IMR-90 (cell line): Measurements from ENCODE around the gene NAV2. TPM values are rescaled to one million over a fixed set of nuclear protein-coding genes. Genes with fewer than 3 reads are reported as not detected.
A peak's percentile ranks its signal among the peaks of the same experiment; 100 is the strongest.

Experiments
- ATAC-seq: fragments of 200-7000 bp; cut with Tn5 transposase; 2 replicates; pipeline ENCODE4 v1.9.1; 2020; ENCODE audit warnings: low read depth, mild to moderate bottlenecking, moderate library complexity
- BruUV-seq: library from RNA; stranded (reverse); fragments of 400-500 nt; replicated peaks from 2 replicates; lab custom pipeline; 2021; lab: Mats Ljungman, UMichigan
- CTCF ChIA-PET: fragments of 300-600 bp; formaldehyde crosslinking; extraction: SDS; loops from one replicate; lab custom pipeline; 2021; ENCODE audit warnings: antibody characterized with exemption; lab: Yijun Ruan, JAX
- POLR2A ChIA-PET: fragments of 300-600 bp; sonication (Branson Sonifier 250); formaldehyde crosslinking; loops from one replicate; lab custom pipeline; 2022; ENCODE audit warnings: antibody characterized with exemption; ENCODE audit not compliant: unreplicated experiment; lab: Charles Lee
- DNase-seq: peaks from one replicate; pipeline ENCODE4 v3.0.0; 2013
- H2AFZ ChIP-seq: replicated peaks from 2 replicates; pipeline ENCODE3; 2013; ENCODE audit warnings: low read length, mild to moderate bottlenecking; ENCODE audit not compliant: poor library complexity
- H2AK5ac ChIP-seq: 2 replicates; pipeline ENCODE4 v1.6.1; 2013; ENCODE audit warnings: low read depth, low read length, inconsistent platforms
- H2AK9ac ChIP-seq: replicated peaks from 2 replicates; pipeline ENCODE3; 2013; ENCODE audit warnings: mild to moderate bottlenecking, low read depth, low read length, moderate library complexity; ENCODE audit not compliant: poor library complexity
- H2BK120ac ChIP-seq: 2 replicates; pipeline ENCODE4 v1.6.1; 2013; ENCODE audit warnings: low read depth, low read length, inconsistent platforms
- H2BK15ac ChIP-seq: 3 replicates; pipeline ENCODE4 v1.6.1; 2013; ENCODE audit warnings: low read depth, low read length, inconsistent platforms
- H2BK20ac ChIP-seq: 2 replicates; pipeline ENCODE4 v1.6.1; 2013; ENCODE audit warnings: low read depth, mild to moderate bottlenecking, inconsistent platforms, low read length, moderate library complexity
- H2BK5ac ChIP-seq: 2 replicates; pipeline ENCODE4 v1.6.1; 2013; ENCODE audit warnings: mild to moderate bottlenecking, low read depth, low read length, inconsistent platforms; ENCODE audit not compliant: poor library complexity, severe bottlenecking
- H3K14ac ChIP-seq: replicated peaks from 2 replicates; pipeline ENCODE4 v1.6.1; 2013; ENCODE audit warnings: low read depth, low read length, inconsistent platforms
- H3K18ac ChIP-seq: 2 replicates; pipeline ENCODE4 v1.6.1; 2013; ENCODE audit warnings: low read depth, low read length, control low read depth
- H3K23ac ChIP-seq: 2 replicates; pipeline ENCODE4 v1.6.1; 2013; ENCODE audit warnings: low read depth, low read length, inconsistent platforms
- H3K27ac ChIP-seq: 2 replicates; pipeline ENCODE4 v1.5.1; 2013; ENCODE audit warnings: mild to moderate bottlenecking, control low read depth, low read length; ENCODE audit not compliant: insufficient read depth
- H3K27me3 ChIP-seq: 2 replicates; pipeline ENCODE4 v1.6.1; 2013; ENCODE audit warnings: low read length; ENCODE audit not compliant: control insufficient read depth, insufficient read depth
- H3K36me3 ChIP-seq: 2 replicates; pipeline ENCODE4 v1.6.1; 2013; ENCODE audit warnings: low read length, mixed read lengths; ENCODE audit not compliant: control insufficient read depth, insufficient read depth
- H3K4ac ChIP-seq: 2 replicates; pipeline ENCODE4 v1.6.1; 2013; ENCODE audit warnings: low read depth, low read length, inconsistent platforms
- H3K4me1 ChIP-seq: 2 replicates; pipeline ENCODE4 v1.6.1; 2013; ENCODE audit warnings: low read length, mixed read lengths; ENCODE audit not compliant: control insufficient read depth, insufficient read depth
- H3K4me2 ChIP-seq: 2 replicates; pipeline ENCODE4 v1.6.1; 2013; ENCODE audit warnings: low read depth, mild to moderate bottlenecking, control low read depth, low read length, moderate library complexity
- H3K4me3 ChIP-seq: 2 replicates; pipeline ENCODE4 v1.5.1; 2013; ENCODE audit warnings: low read depth, mild to moderate bottlenecking, control low read depth, low read length, moderate library complexity; ENCODE audit not compliant: insufficient read depth
- H3K56ac ChIP-seq: 2 replicates; pipeline ENCODE4 v1.6.1; 2013; ENCODE audit warnings: low read length, inconsistent platforms; ENCODE audit not compliant: insufficient read depth; ENCODE audit errors: extremely low read depth
- H3K79me1 ChIP-seq, 2 experiments: 2 replicates each; pipeline ENCODE4 v1.6.1; 2013; ENCODE audit warnings: low read length in 2 of 2, inconsistent platforms in 1 of 2, low read depth in 1 of 2
- H3K9ac ChIP-seq: 2 replicates; pipeline ENCODE4 v1.6.1; 2013; ENCODE audit warnings: low read depth, low read length, control low read depth
- H3K9me1 ChIP-seq: 2 replicates; pipeline ENCODE4 v1.6.1; 2013; ENCODE audit warnings: low read length, inconsistent platforms; ENCODE audit not compliant: insufficient read depth
- H3K9me3 ChIP-seq: 2 replicates; pipeline ENCODE4 v1.6.1; 2013; ENCODE audit warnings: low read length; ENCODE audit not compliant: control insufficient read depth, insufficient read depth
- H4K20me1 ChIP-seq: 2 replicates; pipeline ENCODE4 v1.6.1; 2013; ENCODE audit warnings: low read length, inconsistent platforms; ENCODE audit not compliant: insufficient read depth
- H4K5ac ChIP-seq: 2 replicates; pipeline ENCODE4 v1.6.1; 2013; ENCODE audit warnings: mild to moderate bottlenecking, low read depth, low read length, control low read depth
- H4K8ac ChIP-seq, 2 experiments: 2 replicates each; pipeline ENCODE4 v1.6.1; 2013; ENCODE audit warnings: low read depth in 2 of 2, low read length in 2 of 2, control low read depth in 1 of 2, inconsistent platforms in 1 of 2
- H4K91ac ChIP-seq: 2 replicates; pipeline ENCODE4 v1.6.1; 2013; ENCODE audit warnings: low read depth, low read length, inconsistent platforms; ENCODE audit not compliant: insufficient read depth
- FOS ChIP-seq: fragments of 150-350 bp; IDR thresholded peaks from 2 replicates; pipeline ENCODE4 v1.6.1; 2016; ENCODE audit warnings: low read depth, low read length
- MXI1 ChIP-seq: IDR thresholded peaks from 2 replicates; pipeline ENCODE4 v1.6.1; 2012; ENCODE audit warnings: low read depth, mild to moderate bottlenecking, low read length, moderate library complexity, borderline replicate concordance
- NFE2L2 ChIP-seq: fragments of 150-350 bp; IDR thresholded peaks from 2 replicates; pipeline ENCODE4 v1.6.1; 2016; ENCODE audit warnings: low read depth, mild to moderate bottlenecking, low read length
- POLR2A ChIP-seq: IDR thresholded peaks from 2 replicates; pipeline ENCODE4 v1.6.1; 2012; ENCODE audit warnings: mild to moderate bottlenecking, low read depth, low read length
- WGBS, 2 experiments: methylation state at CpG; one replicate each; pipeline versions ENCODE4 v1.1.5 to v1.1.7; 2013; ENCODE audit warnings: missing lambda C conversion rate in 2 of 2; ENCODE audit not compliant: insufficient read length in 1 of 2; ENCODE audit errors: extremely low coverage in 2 of 2; 5-methylcytosine and 5-hydroxymethylcytosine counted together
- dilution Hi-C: fragments of 300-500 bp; cut with HindIII; formaldehyde crosslinking; loops from one replicate; pipeline ENCODE4 v1.14.3; 2018; ENCODE audit warnings: low sequenced_read_pairs; ENCODE audit not compliant: unreplicated experiment
- in situ Hi-C: fragments of 300-500 bp; cut with MboI; formaldehyde crosslinking; loops from 3 replicates; pipeline ENCODE4 v1.14.3; 2019; ENCODE audit warnings: low sequenced_read_pairs, inconsistent platforms, mixed read lengths
- intact Hi-C: fragments of 100-400 bp; cut with micrococcal nuclease; formaldehyde crosslinking; loops from 2 replicates; pipeline ENCODE4 v1.10.0; 2022
- polyA plus RNA-seq, 3 experiments: library from polyadenylated mRNA; depleted of rRNA; stranded (reverse); fragments of >200 nt; gene quantifications; 2 replicates each; pipeline ENCODE4 v1.2.3, GENCODE V29; 2012; ENCODE audit warnings: low replicate concordance in 1 of 3
- total RNA-seq: library from RNA; depleted of rRNA; stranded (reverse); fragments of >200 nt; gene quantifications from 2 replicates; pipeline ENCODE4 v1.2.3, GENCODE V29; 2012
- TF ChIP-seq, protein P1 (sequence below): conservative IDR thresholded peaks from 2 replicates; pipeline ENCODE4 v1.5.1; 2012; ENCODE audit warnings: mild to moderate bottlenecking, low read depth, low read length, improper control_type of control experiment

NAV2 gene
- total and polyA plus RNA-seq, 2 of the 4 experiments (the other 2 are of a cell fraction): 4.5 to 12.6 TPM

DNA sequence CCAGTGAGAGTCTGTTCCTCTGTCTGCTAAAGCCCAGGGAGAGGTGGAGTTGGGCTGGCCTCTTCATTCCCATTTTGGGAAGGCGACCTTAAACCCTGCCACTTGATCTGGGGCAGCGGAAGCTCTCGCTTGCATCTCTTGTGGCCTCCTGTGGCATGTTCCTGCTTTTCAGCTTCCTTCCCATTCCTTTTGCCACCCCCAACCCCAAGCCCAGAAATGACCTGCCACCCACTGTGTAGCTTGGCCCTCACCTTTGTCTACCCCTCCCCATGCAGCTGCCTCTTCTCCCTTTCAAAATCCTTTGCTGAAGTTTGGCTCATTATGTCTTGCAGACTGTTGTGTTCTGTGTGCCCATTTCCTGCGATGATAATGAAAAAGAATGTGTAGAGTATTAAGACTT is 337.4 kb downstream of the NAV2 start:
- H3K27ac ChIP-seq: no peak overlapping the region
- ChIA-PET POLR2A (interaction anchor here (0.5 kb wide), 1 partner anchor 57 kb away, joined by 17 read pairs; no protein-coding TSS in a partner anchor), CTCF (interaction anchor here (0.6 kb wide), 1 partner anchor 675 kb away, joined by 3 read pairs; no protein-coding TSS in a partner anchor)
- no peaks in the 10 kb centered on the region for H3K27me3 ChIP-seq
- in situ Hi-C loops (no loop called here), dilution Hi-C loops (no loop called here), intact Hi-C loops (no loop called here)
- no peak for TF ChIP-seq POLR2A
- no peak for TF ChIP-seq MXI1
- TF ChIP-seq FOS: no peak
- TF ChIP-seq, protein P1, sequence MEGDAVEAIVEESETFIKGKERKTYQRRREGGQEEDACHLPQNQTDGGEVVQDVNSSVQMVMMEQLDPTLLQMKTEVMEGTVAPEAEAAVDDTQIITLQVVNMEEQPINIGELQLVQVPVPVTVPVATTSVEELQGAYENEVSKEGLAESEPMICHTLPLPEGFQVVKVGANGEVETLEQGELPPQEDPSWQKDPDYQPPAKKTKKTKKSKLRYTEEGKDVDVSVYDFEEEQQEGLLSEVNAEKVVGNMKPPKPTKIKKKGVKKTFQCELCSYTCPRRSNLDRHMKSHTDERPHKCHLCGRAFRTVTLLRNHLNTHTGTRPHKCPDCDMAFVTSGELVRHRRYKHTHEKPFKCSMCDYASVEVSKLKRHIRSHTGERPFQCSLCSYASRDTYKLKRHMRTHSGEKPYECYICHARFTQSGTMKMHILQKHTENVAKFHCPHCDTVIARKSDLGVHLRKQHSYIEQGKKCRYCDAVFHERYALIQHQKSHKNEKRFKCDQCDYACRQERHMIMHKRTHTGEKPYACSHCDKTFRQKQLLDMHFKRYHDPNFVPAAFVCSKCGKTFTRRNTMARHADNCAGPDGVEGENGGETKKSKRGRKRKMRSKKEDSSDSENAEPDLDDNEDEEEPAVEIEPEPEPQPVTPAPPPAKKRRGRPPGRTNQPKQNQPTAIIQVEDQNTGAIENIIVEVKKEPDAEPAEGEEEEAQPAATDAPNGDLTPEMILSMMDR: no peak
- TF ChIP-seq NFE2L2: no peak
- no peak overlapping the region for H3K4me2 ChIP-seq
- H4K91ac ChIP-seq: peak overlapping the region; percentile 21; the same call in 1 of the 2 replicates
- peak overlapping the region; percentile 10; the same call in 1 of the 2 replicates for H2AK5ac ChIP-seq
- H4K8ac ChIP-seq: peak overlapping the region in 1 of 2 experiments; percentile 77; a peak in 2 of 4 replicates
- DNase-seq: no peak
- no peaks in the 10 kb centered on the region for H3K9me3 ChIP-seq
- H3K18ac ChIP-seq: peak overlapping the region; percentile 28
- WGBS, 2 experiments: 93% methylated on average over 3 of the region's 4 CpGs; no CpG with 5 or more reads in 1 of the 2 experiments
- H3K9ac ChIP-seq: no peak overlapping the region
- no peak overlapping the region for H3K14ac ChIP-seq
- peaks cover 22% of the 10 kb centered on the region; the same call in 1 of the 2 replicates for H3K9me1 ChIP-seq
- H4K20me1 ChIP-seq: 0 out of 2 replicates have a peak, but pooled peaks cover 4% of the 10 kb centered on the region
- peaks cover 4 to 7% of the 10 kb centered on the region in 2 experiments; a peak in 2 of 4 replicates for H3K79me1 ChIP-seq
- H3K36me3 ChIP-seq: peaks cover 21% of the 10 kb centered on the region
- H4K5ac ChIP-seq: 0 out of 2 replicates have a peak overlapping the region, but pooled peaks have one; percentile 18
- no peak overlapping the region for H3K4me3 ChIP-seq
- H3K56ac ChIP-seq: no peak overlapping the region
- H3K4ac ChIP-seq: peak overlapping the region; percentile 15
- no peak overlapping the region for H2BK5ac ChIP-seq
- H2AFZ ChIP-seq: no peak overlapping the region
- H2BK120ac ChIP-seq: peak overlapping the region; percentile 47
- ATAC-seq: no peak
- no peak overlapping the region for H2BK20ac ChIP-seq
- H3K4me1 ChIP-seq: peaks cover 13% of the 10 kb centered on the region
- H3K23ac ChIP-seq: no peak overlapping the region; the same call in 1 of the 2 replicates
- BruUV-seq: no TSS peak
- H2AK9ac ChIP-seq: no peak overlapping the region
- no peak overlapping the region for H2BK15ac ChIP-seq
